Measurements from ENCODE around the gene RFNG. TPM values are rescaled to one million over a fixed set of nuclear protein-coding genes. Genes with fewer than 3 reads are reported as not detected.

Gene RFNG
- total RNA-seq, 1 donor from 2014 or later = 26.3 TPM

DNA sequence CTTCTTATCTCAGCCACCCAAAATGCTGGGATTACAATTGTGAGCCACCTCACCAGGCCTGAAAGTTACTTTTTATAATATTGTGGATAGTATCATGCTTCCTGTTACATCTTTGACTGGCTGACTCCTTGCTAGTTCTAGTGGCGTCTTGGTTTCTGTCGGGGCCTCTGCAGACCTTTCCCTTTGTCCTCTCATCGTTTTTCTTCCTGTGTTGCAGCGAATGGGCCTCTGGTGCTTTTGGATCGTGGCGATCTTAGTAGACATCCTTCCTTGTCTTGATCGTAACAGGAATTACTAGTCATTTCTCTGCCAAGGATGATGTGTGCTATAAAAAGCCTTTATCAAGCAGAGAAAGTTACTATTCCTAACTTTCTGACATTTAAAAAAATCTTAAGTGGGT lies 53.4 kb downstream of the RFNG start:
- TF ChIP-seq, protein P1, sequence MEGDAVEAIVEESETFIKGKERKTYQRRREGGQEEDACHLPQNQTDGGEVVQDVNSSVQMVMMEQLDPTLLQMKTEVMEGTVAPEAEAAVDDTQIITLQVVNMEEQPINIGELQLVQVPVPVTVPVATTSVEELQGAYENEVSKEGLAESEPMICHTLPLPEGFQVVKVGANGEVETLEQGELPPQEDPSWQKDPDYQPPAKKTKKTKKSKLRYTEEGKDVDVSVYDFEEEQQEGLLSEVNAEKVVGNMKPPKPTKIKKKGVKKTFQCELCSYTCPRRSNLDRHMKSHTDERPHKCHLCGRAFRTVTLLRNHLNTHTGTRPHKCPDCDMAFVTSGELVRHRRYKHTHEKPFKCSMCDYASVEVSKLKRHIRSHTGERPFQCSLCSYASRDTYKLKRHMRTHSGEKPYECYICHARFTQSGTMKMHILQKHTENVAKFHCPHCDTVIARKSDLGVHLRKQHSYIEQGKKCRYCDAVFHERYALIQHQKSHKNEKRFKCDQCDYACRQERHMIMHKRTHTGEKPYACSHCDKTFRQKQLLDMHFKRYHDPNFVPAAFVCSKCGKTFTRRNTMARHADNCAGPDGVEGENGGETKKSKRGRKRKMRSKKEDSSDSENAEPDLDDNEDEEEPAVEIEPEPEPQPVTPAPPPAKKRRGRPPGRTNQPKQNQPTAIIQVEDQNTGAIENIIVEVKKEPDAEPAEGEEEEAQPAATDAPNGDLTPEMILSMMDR (IDR thresholded peaks at IDR 0.05; ENCODE audit: insufficient read depth, low read length, severe bottlenecking) = no peak
- no peaks in the 10 kb centered on the region for H3K27me3 ChIP-seq (ENCODE audit: control insufficient read depth, insufficient read depth, low read length)
- DNase-seq (ENCODE audit: low read depth) (no peak), FAIRE-seq (no peak)
- peaks cover 8% of the 10 kb centered on the region for H3K36me3 ChIP-seq (ENCODE audit: control insufficient read depth, insufficient read depth, low read length)
- H3K4me3 ChIP-seq (ENCODE audit: low read depth, low read length) = no peak overlapping the region

Other genes starting within 250 kb of the RFNG start
- not detected in 2 replicates for gene GCGR, start 247.7 kb downstream of the RFNG start, total RNA-seq
- 25.8 and 32.6 TPM in 2 replicates for gene MCRIP1, start 218.5 kb downstream of the RFNG start, total RNA-seq
- gene PPP1R27, start 216.8 kb downstream of the RFNG start, total RNA-seq = 0.13 TPM in 1 of 2 replicates, not detected in the other
- gene P4HB, start 191.3 kb downstream of the RFNG start, total RNA-seq = 673 and 821 TPM in 2 replicates
- 57.4 and 67.0 TPM in 2 replicates for gene ARHGDIA, start 180.5 kb downstream of the RFNG start, total RNA-seq
- 105 and 145 TPM in 2 replicates for gene ALYREF, start 160.2 kb downstream of the RFNG start, total RNA-seq
- 237 and 251 TPM in 2 replicates for gene ANAPC11, start 160.1 kb downstream of the RFNG start, total RNA-seq
- 0.26 and 0.51 TPM in 2 replicates for gene NPB, start 149.6 kb downstream of the RFNG start, total RNA-seq
- 16.5 and 29.5 TPM in 2 replicates for gene PCYT2, start 140.4 kb downstream of the RFNG start, total RNA-seq
- 48.4 and 62.2 TPM in 2 replicates for gene SIRT7, start 133.6 kb downstream of the RFNG start, total RNA-seq
- gene MAFG, start 124.1 kb downstream of the RFNG start, total RNA-seq = 16.8 and 19.6 TPM in 2 replicates
- gene PYCR1, start 114.5 kb downstream of the RFNG start, total RNA-seq = 152 and 178 TPM in 2 replicates
- not detected in 2 replicates for gene MYADML2, start 104.6 kb downstream of the RFNG start, total RNA-seq
- 0.13 TPM in 1 of 2 replicates, not detected in the other for gene NOTUM, start 90.6 kb downstream of the RFNG start, total RNA-seq
- gene ASPSCR1, start 74.2 kb downstream of the RFNG start, total RNA-seq = 22.6 and 32.1 TPM in 2 replicates
- gene CENPX, start 28.9 kb downstream of the RFNG start, total RNA-seq = 33.8 and 38.7 TPM in 2 replicates
- 6.1 and 8.4 TPM in 2 replicates for gene LRRC45, start 28.5 kb downstream of the RFNG start, total RNA-seq
- gene RAC3, start 20.1 kb downstream of the RFNG start, total RNA-seq = 18.7 and 25.2 TPM in 2 replicates
- 83.3 and 87.9 TPM in 2 replicates for gene DCXR, start 14.1 kb downstream of the RFNG start, total RNA-seq
- gene GPS1, start 87 bp upstream of the RFNG start, total RNA-seq = 83.7 and 117 TPM in 2 replicates
- gene DUS1L, start 14.0 kb upstream of the RFNG start, total RNA-seq = 122 and 125 TPM in 2 replicates
- gene FASN, start 46.4 kb upstream of the RFNG start, total RNA-seq = 37.1 and 38.5 TPM in 2 replicates
- 8.1 and 10.8 TPM in 2 replicates for gene CCDC57, start 161.0 kb upstream of the RFNG start, total RNA-seq
- gene SLC16A3, start 177.2 kb upstream of the RFNG start, total RNA-seq = 162 and 205 TPM in 2 replicates
- gene CSNK1D, start 221.9 kb upstream of the RFNG start, total RNA-seq = 64.9 and 72.4 TPM in 2 replicates